Stimulated activated CD4-positive, alpha-beta T cell treated with anti-CD3 and anti-CD28 coated beads, Interleukin-12 subunit alpha, Interleukin-12 subunit beta, amount 100 ng/mL, for 48 hours (primary cell): ENCODE data around the gene CYP4F12.

Experiments used
- DNase-seq, 3 donors: peaks; one replicate each; pipeline ENCODE4 v3.0.0-alpha.2; 2020; ENCODE audit warnings: low read depth in 2 of 3, low spot score in 1 of 3

CYP4F12 gene

DNA sequence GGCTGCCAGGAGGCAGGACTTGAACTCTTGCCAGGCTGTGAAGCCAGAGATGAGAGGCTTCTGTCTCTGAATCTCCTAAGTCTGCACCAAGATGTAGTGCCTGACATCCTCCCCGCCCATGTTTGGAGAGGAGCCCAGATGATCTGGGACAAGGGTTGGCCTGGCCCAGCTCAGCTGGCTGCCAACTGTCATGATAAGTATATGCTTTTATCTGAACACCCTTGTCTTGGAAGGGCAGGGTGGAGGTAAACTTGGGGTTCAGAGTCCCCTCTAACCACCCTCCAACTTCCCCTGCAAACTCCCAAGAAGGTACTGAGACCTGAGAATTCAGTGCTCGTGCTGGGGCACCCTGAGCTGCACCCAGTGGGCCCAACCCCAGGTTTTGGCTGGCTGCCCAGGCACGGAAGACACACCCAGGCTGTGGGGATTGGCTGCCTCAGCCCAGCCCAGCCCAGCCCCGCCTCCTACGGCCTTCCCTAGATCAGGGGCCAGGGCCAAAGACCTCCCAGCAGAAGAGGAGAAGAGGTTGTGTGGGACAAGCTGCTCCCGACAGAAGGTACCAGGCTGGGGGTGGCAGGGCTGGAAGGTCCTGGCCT is at the start of gene CYP4F12:
TSS of gene CYP4F12 (plus strand) at position 508 of the 596 bp plus-strand sequence. CDS start 443 bp downstream, outside the sequence.
- no peak for DNase-seq

- DNase-seq, result no peak
Measured at GRCh38 chr19:15623711-15624318, 49.1 kb upstream of the CYP4F12 start.

GRCh38 chr19:15628236-15629002 is 44.5 kb upstream of the CYP4F12 start:
- DNase-seq, result no peak

DNA sequence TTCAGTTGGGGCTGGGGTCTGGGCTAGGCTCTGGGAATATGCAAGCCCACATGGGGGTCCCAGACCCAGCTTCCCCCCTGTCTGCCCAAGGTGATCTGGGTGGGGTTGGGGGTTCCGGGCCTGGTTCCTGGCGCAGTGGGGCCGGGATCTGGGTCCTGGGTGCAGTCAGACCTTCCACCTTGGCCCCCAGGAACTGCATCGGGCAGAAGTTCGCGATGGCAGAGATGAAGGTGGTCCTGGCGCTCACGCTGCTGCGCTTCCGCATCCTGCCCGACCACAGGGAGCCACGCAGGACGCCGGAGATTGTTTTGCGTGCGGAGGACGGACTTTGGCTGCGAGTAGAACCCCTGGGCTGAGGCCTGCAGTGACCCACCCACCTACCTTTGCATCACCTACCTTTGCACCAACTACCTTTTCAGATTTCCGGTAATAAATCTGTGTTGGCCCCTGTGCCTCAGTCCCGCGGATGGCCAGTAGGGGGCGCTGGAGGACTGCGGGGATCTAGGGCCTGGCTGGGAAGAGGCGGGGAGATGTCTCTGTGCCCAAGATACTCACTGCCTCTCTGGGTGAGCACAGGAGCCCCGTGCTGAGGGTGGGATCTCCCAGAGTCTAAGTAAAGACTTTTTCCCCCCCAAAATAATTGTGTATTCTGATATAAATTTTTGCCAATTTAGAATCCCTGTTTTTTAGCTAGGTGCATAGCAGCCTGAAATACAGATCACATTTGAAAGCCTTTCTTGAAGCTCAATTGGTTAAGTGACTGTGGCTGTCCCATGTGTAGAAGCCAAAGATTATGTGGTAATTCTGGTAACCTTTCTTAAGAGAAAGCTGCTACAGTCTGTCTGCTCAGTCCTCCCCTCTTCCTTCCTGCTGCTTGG is 43.6 kb upstream of the CYP4F12 start:
- DNase-seq, result peak; percentile 73 to 96 (median 81)

DNA sequence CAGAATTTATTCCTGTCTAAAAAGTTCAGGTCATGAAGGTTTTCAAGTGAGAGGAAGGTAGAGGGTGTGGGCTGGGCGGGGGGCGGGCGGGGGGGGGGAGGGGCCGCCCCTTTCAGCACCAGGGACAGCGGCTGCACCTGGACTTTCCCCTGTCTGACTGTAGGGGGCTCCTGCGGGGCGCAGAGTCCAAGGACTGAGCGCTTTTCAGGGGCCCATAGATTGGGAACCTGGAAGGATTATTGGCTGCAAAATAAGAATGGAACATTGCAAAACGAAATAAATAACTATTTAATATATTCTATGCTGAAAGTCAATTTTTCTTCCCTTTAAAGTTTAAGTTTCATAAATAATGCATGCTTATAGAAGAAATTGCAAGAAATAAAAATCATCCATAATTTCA is 41.1 kb upstream of the CYP4F12 start:
- peak in 1 of 3 donors; percentile 23 for DNase-seq

DNA sequence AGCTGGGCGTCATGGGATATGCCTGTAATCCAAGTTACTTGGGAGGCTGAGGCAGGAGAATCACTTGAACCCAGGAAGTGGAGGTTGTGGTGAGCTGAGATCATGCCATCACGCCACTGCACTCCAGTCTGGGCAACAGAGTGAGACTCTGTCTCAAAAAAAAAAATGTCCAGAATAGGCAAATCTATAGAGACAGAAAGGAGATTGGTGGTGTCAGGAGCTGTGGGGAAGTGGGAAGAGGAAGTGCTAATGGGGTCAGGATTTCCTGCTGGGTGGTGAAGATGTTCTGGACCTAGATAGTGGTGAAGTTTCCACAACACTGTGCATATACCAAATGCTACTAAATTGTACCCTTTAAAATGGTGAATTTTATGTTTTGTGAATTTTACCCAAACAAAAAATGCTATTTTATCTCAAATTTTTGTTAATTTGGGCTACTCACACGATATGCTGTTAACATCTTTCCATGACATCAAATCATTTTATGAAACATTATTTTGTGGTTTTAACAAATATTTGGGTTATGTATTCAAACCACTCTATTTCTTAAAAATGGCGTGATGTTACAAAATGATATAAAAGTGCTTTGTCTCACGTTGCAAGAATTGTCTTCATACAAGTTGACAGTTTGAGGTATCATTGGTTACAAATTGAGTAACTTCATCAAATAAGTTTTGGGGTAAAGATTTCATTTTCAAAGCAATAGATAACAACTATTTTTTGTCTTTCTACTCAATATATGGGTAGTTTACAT is 39.6 kb upstream of the CYP4F12 start:
- DNase-seq, result no peak

- no peak for DNase-seq
Measured at GRCh38 chr19:15634105-15634504, 38.8 kb upstream of the CYP4F12 start.

GRCh38 chr19:15635016-15635805 is 37.7 kb upstream of the CYP4F12 start:
- DNase-seq, result no peak

- DNase-seq, result no peak
Measured at GRCh38 chr19:15636026-15636425, 36.9 kb upstream of the CYP4F12 start.

DNA sequence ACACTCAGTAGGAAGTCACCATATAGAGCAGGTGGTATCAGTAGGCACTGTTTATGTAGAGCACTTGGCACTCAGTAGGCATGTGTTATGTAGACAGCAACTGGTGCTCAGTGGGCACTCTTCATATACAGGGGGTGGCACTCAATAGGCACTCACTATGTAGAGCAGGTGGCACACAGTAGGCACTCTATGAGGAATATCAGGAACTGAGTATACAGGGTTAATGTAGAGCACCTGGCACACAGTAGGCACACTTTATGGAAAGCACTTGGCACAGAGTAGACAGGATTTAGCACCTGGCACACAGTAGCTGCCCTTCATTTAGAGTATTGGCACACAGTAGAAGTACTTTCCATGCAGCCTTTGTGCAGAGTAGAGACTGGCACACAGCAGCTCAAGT is 33.3 kb upstream of the CYP4F12 start:
- DNase-seq, result no peak

GRCh38 chr19:15640294-15640903 is 32.5 kb upstream of the CYP4F12 start, which contains the start of gene CYP4F3:
TSS of gene CYP4F3 (plus strand) at chr19:15640897. CDS start at chr19:15641416, 519 bp downstream.
- DNase-seq, result no peak

DNA sequence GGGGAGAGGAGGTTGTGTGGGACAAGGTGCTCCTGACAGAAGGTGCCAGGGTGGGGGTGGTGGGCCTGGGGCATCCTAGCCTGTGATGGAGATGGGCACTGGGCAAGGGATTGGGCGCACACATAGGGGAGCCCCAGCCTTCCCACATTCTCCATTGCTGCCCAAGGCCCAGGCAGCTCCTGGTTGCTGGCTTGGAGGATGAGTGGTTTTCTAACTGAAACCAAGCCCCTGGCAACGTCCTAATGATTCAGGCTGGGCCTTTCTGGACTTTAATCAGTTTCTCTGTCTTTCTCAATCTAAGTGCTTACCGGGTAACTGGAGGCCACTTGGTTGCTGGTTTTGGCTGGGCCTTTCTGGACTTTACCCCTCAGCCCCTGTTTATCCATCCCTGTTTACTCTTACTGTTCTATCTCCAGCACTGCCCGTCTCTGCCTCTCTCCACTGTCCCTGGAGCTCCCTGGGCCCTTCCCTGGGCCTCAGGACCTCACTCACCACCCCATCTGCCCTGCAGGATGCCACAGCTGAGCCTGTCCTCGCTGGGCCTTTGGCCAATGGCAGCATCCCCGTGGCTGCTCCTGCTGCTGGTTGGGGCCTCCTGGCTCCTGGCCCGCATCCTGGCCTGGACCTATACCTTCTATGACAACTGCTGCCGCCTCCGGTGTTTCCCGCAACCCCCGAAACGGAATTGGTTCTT is 31.8 kb upstream of the CYP4F12 start:
- no peak for DNase-seq

GRCh38 chr19:15641901-15642491 is 30.9 kb upstream of the CYP4F12 start:
- no peak for DNase-seq

GRCh38 chr19:15642807-15643206 is 30.1 kb upstream of the CYP4F12 start:
- DNase-seq, result no peak

DNA sequence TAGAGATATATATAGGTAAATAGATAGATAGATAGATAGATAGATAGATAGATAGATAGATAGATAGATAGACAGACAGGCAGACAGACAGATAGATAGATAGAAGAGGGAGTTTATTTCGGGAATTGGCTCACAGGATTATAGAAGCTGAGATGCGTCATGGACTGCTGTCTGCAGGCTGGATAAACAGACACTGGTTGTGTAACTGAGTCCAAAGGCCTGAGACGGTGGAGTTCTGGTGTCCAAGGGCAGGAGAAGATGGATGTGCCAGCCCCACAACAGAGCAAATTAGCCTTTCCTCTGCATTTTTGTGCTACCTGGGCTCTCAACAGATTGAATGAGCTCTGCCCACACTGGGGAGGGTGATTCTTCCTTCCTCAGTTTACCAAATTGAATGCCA is 29.5 kb upstream of the CYP4F12 start:
- no peak for DNase-seq

- no peak for DNase-seq
Measured at GRCh38 chr19:15644066-15644741, 28.7 kb upstream of the CYP4F12 start.

DNA sequence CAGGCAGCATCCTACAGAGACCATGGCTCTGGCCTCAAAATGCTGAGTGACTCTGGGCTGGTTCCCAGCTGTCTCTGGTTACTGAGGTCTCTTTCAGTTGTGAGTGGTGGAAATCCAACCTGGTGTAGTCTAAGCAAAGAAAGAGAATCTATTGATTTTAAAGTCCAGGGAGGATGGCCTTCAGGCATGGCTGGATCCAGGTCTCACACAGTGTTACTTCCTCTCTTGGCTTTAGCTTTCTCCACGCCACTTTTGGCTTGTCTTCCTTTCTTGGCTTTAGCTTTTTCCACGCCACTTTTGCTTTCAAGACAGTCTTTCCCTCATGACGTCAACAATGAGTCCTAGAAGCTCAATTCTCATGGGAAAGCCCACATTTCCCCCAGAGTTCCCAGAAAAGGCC is 28.1 kb upstream of the CYP4F12 start:
- no peak for DNase-seq

DNA sequence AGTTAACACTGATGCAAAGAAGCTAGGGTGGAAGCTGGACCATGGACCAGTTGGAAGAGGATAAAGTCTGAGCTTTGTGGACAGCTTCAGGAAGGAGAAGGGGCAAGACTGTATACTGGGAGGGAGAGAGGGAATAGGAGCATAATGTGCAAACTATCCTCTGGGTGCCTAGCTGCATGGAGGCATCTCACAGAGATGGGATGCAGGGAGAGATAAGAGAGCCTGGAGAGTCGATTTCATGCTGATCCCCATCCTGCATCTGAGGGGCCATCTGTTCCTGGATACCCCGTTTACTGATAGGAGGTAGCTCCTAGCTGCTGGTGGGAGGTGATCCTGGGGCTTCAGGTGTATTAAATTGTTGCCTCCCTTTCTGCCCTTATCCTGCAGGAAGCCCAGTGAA is 23.4 kb upstream of the CYP4F12 start:
- DNase-seq, result no peak
